K562 (cell line): ENCODE data around the gene HERC3. TPM values are rescaled to one million over a fixed set of nuclear protein-coding genes. Genes with fewer than 3 reads are reported as not detected.

Source experiments
- ATAC-seq: fragments of 200-7000 bp; cut with Tn5 transposase; 3 replicates; pipeline ENCODE4 v1.9.1; 2020; ENCODE audit warnings: moderate library complexity
- BruUV-seq: library from RNA; stranded (reverse); fragments of 400-500 nt; replicated peaks from 2 replicates; lab custom pipeline; 2021; lab: Mats Ljungman, UMichigan
- CTCF ChIA-PET: fragments of 300-600 bp; formaldehyde crosslinking; extraction: SDS; loops from one replicate; lab custom pipeline; 2021; ENCODE audit warnings: low intra/inter-chr PET ratio; lab: Yijun Ruan, JAX
- POLR2A ChIA-PET: fragments of 300-600, 350-650 bp; sonication (Branson Sonifier 250); formaldehyde crosslinking; extraction: SDS; loops from one replicate; lab custom pipeline; 2021; ENCODE audit warnings: antibody characterized with exemption, inconsistent platforms; lab: Yijun Ruan, JAX
- DNase-seq, 4 experiments: peaks; one replicate each; pipeline versions ENCODE4 v3.0.0 to v3.0.0-alpha.2; 2011 to 2018; ENCODE audit warnings: low spot score in 3 of 4, mixed read lengths in 3 of 4; ENCODE audit errors: extremely low read depth in 1 of 4
- FAIRE-seq: peaks from 2 replicates; lab custom pipeline; 2011; peaks lifted over from hg19 to GRCh38; lab: Jason Lieb, UNC
- H2AFZ ChIP-seq: 2 replicates; pipeline ENCODE4 v1.6.0; 2011; ENCODE audit warnings: low read depth, low read length, control low read depth, inconsistent platforms
- H3K27ac ChIP-seq: fragments of 200-600 bp; 3 replicates; pipeline ENCODE4 v1.8.0; 2011; ENCODE audit warnings: low read depth, mild to moderate bottlenecking, control low read depth, inconsistent platforms, low read length, moderate library complexity, mixed read lengths; ENCODE audit errors: extremely low read depth
- H3K27me3 ChIP-seq, 2 experiments: fragments of 300-600 bp in 1 of 2; 2 replicates in 1 of 2; 3 replicates in 1 of 2; pipeline versions ENCODE4 v1.6.0 to v1.8.0; 2011; ENCODE audit warnings: inconsistent platforms in 2 of 2, low read length in 2 of 2, mild to moderate bottlenecking in 1 of 2, mixed read lengths in 1 of 2, moderate library complexity in 1 of 2; ENCODE audit not compliant: control insufficient read depth in 2 of 2, insufficient read depth in 2 of 2
- H3K36me3 ChIP-seq: fragments of 300-600 bp; 3 replicates; pipeline ENCODE4 v1.8.0; 2011; ENCODE audit warnings: mild to moderate bottlenecking, low read length, inconsistent platforms; ENCODE audit not compliant: control insufficient read depth, insufficient read depth
- H3K4me1 ChIP-seq, 2 experiments: fragments of 200-600 bp in 1 of 2; replicated peaks in 1 of 2; 2 replicates in 1 of 2; 3 replicates in 1 of 2; pipeline versions ENCODE4 v1.5.1 to v1.8.0; 2011; ENCODE audit warnings: inconsistent platforms in 2 of 2, low read length in 2 of 2, mild to moderate bottlenecking in 1 of 2, mixed read lengths in 1 of 2, moderate library complexity in 1 of 2; ENCODE audit not compliant: control insufficient read depth in 2 of 2, insufficient read depth in 2 of 2
- H3K4me2 ChIP-seq: 2 replicates; pipeline ENCODE4 v1.6.1; 2011; ENCODE audit warnings: low read length, control low read depth, inconsistent platforms, mixed read lengths; ENCODE audit not compliant: insufficient read depth
- H3K4me3 ChIP-seq: fragments of 200-600 bp; sonication (generic), shearing (Covaris generic); 2 replicates; pipeline ENCODE4 v1.5.1; 2016; ENCODE audit warnings: control low read depth, inconsistent platforms
- H3K79me2 ChIP-seq: fragments of 200-600 bp; 3 replicates; pipeline ENCODE4 v1.8.0; 2011; ENCODE audit warnings: low read length, inconsistent platforms; ENCODE audit not compliant: control insufficient read depth, insufficient read depth
- H3K9ac ChIP-seq, 2 experiments: 2 replicates each; pipeline versions ENCODE4 v1.6.0 to v1.6.1; 2011; ENCODE audit warnings: low read depth in 2 of 2, low read length in 2 of 2, control low read depth in 1 of 2, inconsistent platforms in 1 of 2, mild to moderate bottlenecking in 1 of 2, mixed read lengths in 1 of 2; ENCODE audit not compliant: insufficient read depth in 1 of 2
- H3K9me1 ChIP-seq: one replicate; pipeline ENCODE4 v1.6.0; 2011; ENCODE audit warnings: inconsistent platforms, mild to moderate bottlenecking, low read length, moderate library complexity; ENCODE audit not compliant: control insufficient read depth, insufficient read depth
- H3K9me3 ChIP-seq: replicated peaks from 2 replicates; pipeline ENCODE4 v1.5.1; 2011; ENCODE audit warnings: low read depth, low read length, inconsistent platforms; ENCODE audit not compliant: control insufficient read depth, insufficient read depth
- H4K20me1 ChIP-seq: replicated peaks from 2 replicates; pipeline ENCODE4 v1.6.1; 2011; ENCODE audit warnings: low read length, inconsistent platforms, mixed read lengths; ENCODE audit not compliant: control insufficient read depth, insufficient read depth
- E2F4 ChIP-seq: sonication (generic); formaldehyde crosslinking; IDR thresholded peaks from 2 replicates; pipeline ENCODE4 v1.8.0; 2022; ENCODE audit warnings: mild to moderate bottlenecking, low read depth, missing genetic modification reagents
- GMEB1 ChIP-seq: fragments of 250-450 bp; sonication (Bioruptor Pico); IDR thresholded peaks from 2 replicates; pipeline ENCODE4 v1.4.0; 2020; ENCODE audit warnings: mild to moderate bottlenecking
- KDM1A ChIP-seq, 2 experiments: fragments of 450-650 bp; IDR thresholded peaks; 2 replicates each; pipeline ENCODE4 v1.6.1; 2016; ENCODE audit warnings: mild to moderate bottlenecking in 2 of 2
- MBD1 ChIP-seq: fragments of 250-450 bp; sonication (Bioruptor Pico); IDR thresholded peaks from 2 replicates; pipeline ENCODE4 v1.8.0; 2022; ENCODE audit warnings: inconsistent platforms
- SIN3B ChIP-seq: fragments of 450-650 bp; IDR thresholded peaks from 2 replicates; pipeline ENCODE4 v1.6.1; 2017; ENCODE audit warnings: low read depth, mild to moderate bottlenecking, moderate library complexity
- YBX1 ChIP-seq: fragments of 450-650 bp; IDR thresholded peaks from 2 replicates; pipeline ENCODE4 v1.7.1; 2016; ENCODE audit warnings: mild to moderate bottlenecking
- ZBTB11 ChIP-seq, 3 experiments: fragments of 200-800 bp in 1 of 3; fragments of 250-450 bp in 1 of 3; fragments of 450-650 bp in 1 of 3; sonication (Bioruptor Pico) in 1 of 3; sonication (Bioruptor generic) in 1 of 3; formaldehyde crosslinking in 1 of 3; IDR thresholded peaks; 2 replicates each; pipeline versions ENCODE4 v1.6.1 to v1.8.0; 2016 to 2022; ENCODE audit warnings: mild to moderate bottlenecking in 2 of 3, missing genetic modification characterization in 2 of 3, missing compliant biosample characterization in 1 of 3, moderate library complexity in 1 of 3
- ZNF274 ChIP-seq: IDR thresholded peaks from 2 replicates; pipeline ENCODE4 v1.6.1; 2011; ENCODE audit warnings: low read depth, mild to moderate bottlenecking, low read length, moderate library complexity, borderline replicate concordance
- ZNF785 ChIP-seq: fragments of 250-450 bp; sonication (Bioruptor Pico); IDR thresholded peaks from 2 replicates; pipeline ENCODE4 v1.4.0; 2020; ENCODE audit warnings: mild to moderate bottlenecking
- WGBS: fragments of 100-300 bp; shearing (Covaris generic); methylation state at CpG from one replicate; pipeline ENCODE4 v1.1.6; 2016; ENCODE audit warnings: low coverage, mixed read lengths; ENCODE audit not compliant: insufficient coverage; ENCODE audit errors: missing lambda C conversion rate; 5-methylcytosine and 5-hydroxymethylcytosine counted together
- in situ Hi-C: fragments of 300-500 bp; cut with MboI; formaldehyde crosslinking; loops from 4 replicates; pipeline ENCODE4 v1.15.0; 2018; ENCODE audit warnings: inconsistent platforms, mixed read lengths
- intact Hi-C: fragments of 100-400 bp; cut with micrococcal nuclease; formaldehyde crosslinking; loops from 2 replicates; pipeline ENCODE4 v1.14.2; 2022
- polyA plus RNA-seq, 8 experiments: library from polyadenylated mRNA; depleted of rRNA in 4 of 8; stranded (reverse) in 5 of 8; unstranded in 3 of 8; fragments of >200 nt; fragmentation: Nextera tagmentation in 2 of 8; fragmentation: Illumina TruSeq in 1 of 8; extraction: Ambion mirVana in 2 of 8; extraction: Trizol in 1 of 8; gene quantifications; 2 replicates each; pipeline versions ENCODE4 v1.2.1 to v1.2.3, GENCODE V29; 2011 to 2014; ENCODE audit warnings: inconsistent platforms in 1 of 8, missing spikeins in 1 of 8
- total RNA-seq, 7 experiments: library from RNA; depleted of rRNA in 6 of 7; stranded (reverse); fragments of >200 nt in 6 of 7; fragmentation: Illumina TruSeq in 2 of 7; extraction: Trizol in 2 of 7; gene quantifications; 2 replicates each; pipeline versions ENCODE4 v1.2.1 to v1.2.3, GENCODE V29; 2011 to 2021; ENCODE audit warnings: low replicate concordance in 1 of 7

The HERC3 gene
- total and polyA plus RNA-seq, 9 of the 15 experiments (the other 6 are each of a cell fraction or from before 2014, with no cell fraction given), result 1.8 to 13.1 (median 7.6) TPM

- POLR2A ChIA-PET, result interaction anchor here (0.6 kb wide), 1 partner anchor 15 kb away, joined by 3 read pairs; no protein-coding TSS in a partner anchor
- H3K9me3 ChIP-seq, result no peaks in the 10 kb centered on the region
- H3K9ac ChIP-seq, result no peak overlapping the region
- no TSS peak for BruUV-seq
- FAIRE-seq, result peak; percentile 15
- no peak for TF ChIP-seq ZNF274
- TF ChIP-seq GMEB1, result no peak
- no peak for TF ChIP-seq ZNF785 (CRISPR knock-in tag)
- no peak for TF ChIP-seq YBX1
- no peak for TF ChIP-seq KDM1A (IDR thresholded peaks at IDR 0.05)
- TF ChIP-seq E2F4 (CRISPR knock-in tag), result no peak
- TF ChIP-seq MBD1 (CRISPR knock-in tag), result no peak
- no peak for TF ChIP-seq ZBTB11 (CRISPR knock-in tag; IDR thresholded peaks at IDR 0.05)
- TF ChIP-seq SIN3B, result no peak
- TF ChIP-seq, all 486 proteins: peak for 0
- Histone ChIP-seq H3K79me2 (no peaks in the 10 kb centered on the region), H3K4me1 (peaks cover 0 to 2% of the 10 kb centered on the region in 2 experiments; a peak in 1 of 5 replicates), H3K4me2 (no peak overlapping the region), H4K20me1 (no peaks in the 10 kb centered on the region), H3K27me3 (no peaks in the 10 kb centered on the region), H2AFZ (no peak overlapping the region), H3K9me1 (no peaks in the 10 kb centered on the region), H3K36me3 (peaks cover 52% of the 10 kb centered on the region; the same call in 2 of the 3 replicates), H3K27ac (no peak overlapping the region), H3K4me3 (no peak overlapping the region)
- intact Hi-C loops (no loop called here), in situ Hi-C loops (no loop called here)
- 100% methylated on average over 3 of the region's 3 CpGs for WGBS
- CTCF ChIA-PET, result no interaction called here
- ATAC-seq, result no peak; the same call in 2 of the 3 replicates
- DNase-seq, result no peak
These were observed 142.2 kb downstream of the HERC3 start for GRCh38 chr4:88734403-88734949.
